NCI-H82 (cell line): Measurements from ENCODE around the gene ARCN1.

Source experiments
- DNase-seq: peaks from one replicate; lab custom pipeline; 2025; lab: John Stamatoyannopoulos, UW

The ARCN1 gene

DNA sequence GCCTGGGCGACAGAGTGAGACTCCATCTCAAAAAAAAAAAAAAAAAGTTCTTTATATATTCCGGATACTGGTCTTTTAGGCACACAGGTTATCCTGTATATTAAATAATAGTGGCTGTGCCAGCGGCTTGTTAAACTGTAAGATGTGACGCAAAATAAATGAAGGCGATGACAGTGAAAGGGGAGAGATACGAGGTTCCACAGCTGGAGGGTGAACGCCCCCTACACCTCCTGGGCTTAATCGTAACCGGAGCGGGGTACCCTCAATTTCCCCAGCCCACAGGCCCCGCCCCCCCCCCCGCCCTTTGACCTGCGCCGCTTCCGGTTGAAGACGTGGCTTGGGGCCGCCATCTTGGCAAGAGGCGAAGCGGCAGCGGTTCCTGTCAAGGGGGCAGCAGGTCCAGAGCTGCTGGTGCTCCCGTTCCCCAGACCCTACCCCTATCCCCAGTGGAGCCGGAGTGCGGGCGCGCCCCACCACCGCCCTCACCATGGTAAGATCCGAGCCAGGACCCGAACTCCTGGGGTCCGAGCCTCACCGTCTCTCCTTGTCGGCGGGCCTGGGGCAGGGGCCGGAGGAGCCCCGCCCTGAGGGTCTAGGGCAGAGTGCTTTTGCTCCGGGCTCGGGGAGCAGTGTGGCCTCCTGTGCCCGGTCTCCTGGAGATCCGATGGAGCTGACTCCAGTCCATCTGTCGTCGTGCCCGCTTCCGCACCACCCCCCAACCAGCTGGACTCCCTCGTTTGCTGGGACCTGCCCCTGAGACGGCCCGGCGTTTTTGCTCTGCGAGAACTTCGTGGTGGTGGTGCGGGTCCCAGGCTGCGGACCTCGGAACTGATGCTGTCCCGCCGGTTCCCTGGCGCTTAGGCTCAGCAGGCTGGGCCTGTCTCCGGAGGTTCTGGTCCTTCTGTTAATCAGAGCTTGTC is at the start of gene ARCN1:
Gene ARCN1, plus strand, starts transcription at position 349 of the 920 bp plus-strand sequence. Its CDS starts 139 bp downstream, at position 488.
- peak; percentile 78 for DNase-seq

GRCh38 chr11:118522571-118523072 is 49.6 kb upstream of the ARCN1 start:
- DNase-seq, result peak; percentile 53

DNA sequence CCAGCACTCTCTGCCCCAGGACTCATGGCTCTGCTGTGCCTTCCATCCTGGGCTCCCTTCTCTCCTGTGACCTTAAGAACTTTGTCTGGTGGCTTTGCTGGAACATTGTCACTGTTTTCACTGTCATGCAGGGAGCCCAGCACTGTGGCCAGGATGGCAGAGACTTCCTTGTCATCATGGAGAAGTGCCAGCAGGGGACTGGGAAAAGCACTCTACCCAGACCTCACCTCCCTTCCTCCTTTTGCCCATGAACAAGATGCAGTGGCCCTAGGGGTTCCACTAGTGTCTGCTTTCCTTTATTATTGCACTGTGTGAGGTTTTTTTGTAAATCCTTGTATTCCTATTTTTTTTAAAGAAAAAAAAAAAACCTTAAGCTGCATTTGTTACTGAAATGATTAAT is 47.9 kb upstream of the ARCN1 start:
- DNase-seq, result no peak

DNA sequence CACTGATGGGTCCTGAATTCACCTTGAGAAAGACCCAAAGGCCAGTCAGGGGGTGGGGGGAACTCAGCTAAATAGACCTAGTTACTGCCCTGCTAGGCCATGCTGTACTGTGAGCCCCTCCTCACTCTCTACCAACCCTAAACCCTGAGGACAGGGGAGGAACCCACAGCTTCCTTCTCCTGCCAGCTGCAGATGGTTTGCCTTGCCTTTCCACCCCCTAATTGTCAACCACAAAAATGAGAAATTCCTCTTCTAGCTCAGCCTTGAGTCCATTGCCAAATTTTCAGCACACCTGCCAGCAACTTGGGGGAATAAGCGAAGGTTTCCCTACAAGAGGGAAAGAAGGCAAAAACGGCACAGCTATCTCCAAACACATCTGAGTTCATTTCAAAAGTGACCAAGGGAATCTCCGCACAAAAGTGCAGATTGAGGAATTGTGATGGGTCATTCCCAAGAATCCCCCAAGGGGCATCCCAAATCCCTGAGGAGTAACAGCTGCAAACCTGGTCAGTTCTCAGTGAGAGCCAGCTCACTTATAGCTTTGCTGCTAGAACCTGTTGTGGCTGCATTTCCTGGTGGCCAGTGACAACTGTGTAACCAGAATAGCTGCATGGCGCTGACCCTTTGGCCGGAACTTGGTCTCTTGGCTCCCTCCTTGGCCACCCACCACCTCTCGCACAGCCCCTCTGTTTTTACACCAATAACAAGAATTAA is 47.3 kb upstream of the ARCN1 start:
- no peak for DNase-seq

DNA sequence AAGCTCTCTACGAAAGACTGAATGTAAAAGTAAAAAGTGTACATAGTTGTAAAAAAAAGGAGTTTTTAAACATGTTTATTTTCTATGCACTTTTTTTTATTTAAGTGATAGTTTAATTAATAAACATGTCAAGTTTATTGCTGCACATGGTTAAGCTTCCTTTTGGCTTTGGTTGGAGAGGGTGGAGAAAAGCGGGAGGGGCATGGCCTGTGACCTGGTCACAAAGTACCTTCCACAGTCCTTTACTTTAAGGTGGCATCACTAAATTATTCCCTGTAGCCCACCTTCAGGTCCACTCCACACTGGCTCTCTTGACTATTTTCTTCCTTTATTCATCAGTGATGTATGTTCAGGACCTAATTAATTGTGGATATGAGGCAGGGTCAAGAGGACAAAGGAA is 45.5 kb upstream of the ARCN1 start:
- no peak for DNase-seq

- DNase-seq, result no peak
Measured at GRCh38 chr11:118527109-118527508, 45.1 kb upstream of the ARCN1 start, which contains the start of gene TTC36. Gene TTC36 (plus strand): TSS chr11:118527474. CDS start chr11:118527495, 21 bp downstream.

DNA sequence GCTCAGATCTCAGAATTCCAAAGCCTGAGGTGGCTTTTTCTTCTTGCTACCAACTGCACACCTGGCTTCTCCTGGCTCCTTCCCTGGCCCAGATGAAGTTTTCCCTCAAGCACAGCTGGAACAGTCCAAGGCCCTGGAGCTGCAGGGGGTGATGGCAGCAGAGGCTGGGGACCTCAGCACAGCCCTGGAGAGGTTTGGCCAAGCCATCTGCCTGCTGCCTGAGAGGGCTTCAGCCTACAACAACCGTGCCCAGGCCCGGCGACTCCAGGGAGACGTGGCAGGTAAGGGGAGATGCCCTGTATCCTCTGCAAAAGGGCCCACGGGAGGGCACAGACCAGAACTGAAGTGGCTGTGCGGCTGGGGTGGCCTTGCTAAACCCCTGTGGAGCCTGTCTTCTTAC is 43.7 kb upstream of the ARCN1 start:
- DNase-seq, result no peak

GRCh38 chr11:118529584-118530175 is 42.5 kb upstream of the ARCN1 start:
- peak; percentile 32 for DNase-seq

GRCh38 chr11:118530180-118530682 is 42.0 kb upstream of the ARCN1 start:
- peak; percentile 59 for DNase-seq

- peak; percentile 76 for DNase-seq
Measured at GRCh38 chr11:118530683-118531596, 41.3 kb upstream of the ARCN1 start, which contains the start of gene TMEM25. Gene TMEM25 (plus strand): TSS chr11:118531192. CDS start chr11:118531802, 610 bp downstream.

DNA sequence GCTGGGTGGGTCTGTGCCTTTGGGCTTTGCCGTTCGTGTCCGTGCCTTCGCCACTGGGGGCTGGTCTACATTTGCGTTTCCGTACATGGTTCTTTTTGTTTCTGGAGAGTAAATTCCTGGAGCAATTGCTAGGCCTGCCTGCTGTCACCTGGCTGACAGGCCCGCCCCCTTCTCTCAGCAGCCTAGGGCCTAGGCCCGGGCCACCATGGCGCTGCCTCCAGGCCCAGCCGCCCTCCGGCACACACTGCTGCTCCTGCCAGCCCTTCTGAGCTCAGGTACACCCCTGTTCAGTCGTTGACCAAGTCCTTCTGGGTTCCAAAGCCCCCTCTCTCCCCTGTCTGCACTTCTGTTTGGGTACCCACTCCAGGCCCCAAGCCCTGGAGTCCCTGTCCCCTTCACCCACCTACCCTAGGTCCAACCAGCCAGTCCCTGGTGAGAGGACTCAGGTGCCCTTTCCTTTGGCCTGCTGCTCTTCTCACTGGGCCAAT is 40.6 kb upstream of the ARCN1 start:
- no peak for DNase-seq

- no peak for DNase-seq
Measured at GRCh38 chr11:118532091-118532490, 40.1 kb upstream of the ARCN1 start.

DNA sequence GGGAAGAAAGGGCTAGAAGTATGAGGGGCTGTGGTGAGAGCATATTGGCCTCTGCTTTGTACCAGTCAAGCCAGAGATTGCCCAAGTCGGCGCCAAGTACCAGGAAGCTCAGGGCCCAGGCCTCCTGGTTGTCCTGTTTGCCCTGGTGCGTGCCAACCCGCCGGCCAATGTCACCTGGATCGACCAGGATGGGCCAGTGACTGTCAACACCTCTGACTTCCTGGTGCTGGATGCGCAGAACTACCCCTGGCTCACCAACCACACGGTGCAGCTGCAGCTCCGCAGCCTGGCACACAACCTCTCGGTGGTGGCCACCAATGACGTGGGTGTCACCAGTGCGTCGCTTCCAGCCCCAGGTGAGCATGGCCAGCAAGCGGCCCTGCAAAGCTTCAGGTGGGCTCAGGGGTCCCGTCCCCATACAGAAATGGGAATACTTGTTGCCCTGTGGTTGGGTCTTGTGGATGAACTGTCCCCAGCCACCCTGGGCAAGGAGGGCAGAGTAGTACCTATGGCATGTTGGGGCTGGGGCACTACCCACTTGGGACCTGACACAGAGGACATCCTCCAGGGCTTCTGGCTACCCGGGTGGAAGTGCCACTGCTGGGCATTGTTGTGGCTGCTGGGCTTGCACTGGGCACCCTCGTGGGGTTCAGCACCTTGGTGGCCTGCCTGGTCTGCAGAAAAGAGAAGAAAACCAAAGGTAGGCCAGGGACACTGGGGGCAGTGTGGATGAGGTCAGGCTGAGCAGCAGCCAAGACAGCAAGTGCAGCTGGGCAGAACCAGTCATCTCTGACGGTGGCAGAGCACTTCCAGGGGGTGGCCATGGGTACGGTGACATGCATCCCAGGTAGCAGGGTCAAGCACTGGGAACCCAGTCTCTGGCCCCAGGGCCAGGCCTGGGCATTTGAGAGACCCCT is 39.1 kb upstream of the ARCN1 start:
- DNase-seq, result no peak

DNA sequence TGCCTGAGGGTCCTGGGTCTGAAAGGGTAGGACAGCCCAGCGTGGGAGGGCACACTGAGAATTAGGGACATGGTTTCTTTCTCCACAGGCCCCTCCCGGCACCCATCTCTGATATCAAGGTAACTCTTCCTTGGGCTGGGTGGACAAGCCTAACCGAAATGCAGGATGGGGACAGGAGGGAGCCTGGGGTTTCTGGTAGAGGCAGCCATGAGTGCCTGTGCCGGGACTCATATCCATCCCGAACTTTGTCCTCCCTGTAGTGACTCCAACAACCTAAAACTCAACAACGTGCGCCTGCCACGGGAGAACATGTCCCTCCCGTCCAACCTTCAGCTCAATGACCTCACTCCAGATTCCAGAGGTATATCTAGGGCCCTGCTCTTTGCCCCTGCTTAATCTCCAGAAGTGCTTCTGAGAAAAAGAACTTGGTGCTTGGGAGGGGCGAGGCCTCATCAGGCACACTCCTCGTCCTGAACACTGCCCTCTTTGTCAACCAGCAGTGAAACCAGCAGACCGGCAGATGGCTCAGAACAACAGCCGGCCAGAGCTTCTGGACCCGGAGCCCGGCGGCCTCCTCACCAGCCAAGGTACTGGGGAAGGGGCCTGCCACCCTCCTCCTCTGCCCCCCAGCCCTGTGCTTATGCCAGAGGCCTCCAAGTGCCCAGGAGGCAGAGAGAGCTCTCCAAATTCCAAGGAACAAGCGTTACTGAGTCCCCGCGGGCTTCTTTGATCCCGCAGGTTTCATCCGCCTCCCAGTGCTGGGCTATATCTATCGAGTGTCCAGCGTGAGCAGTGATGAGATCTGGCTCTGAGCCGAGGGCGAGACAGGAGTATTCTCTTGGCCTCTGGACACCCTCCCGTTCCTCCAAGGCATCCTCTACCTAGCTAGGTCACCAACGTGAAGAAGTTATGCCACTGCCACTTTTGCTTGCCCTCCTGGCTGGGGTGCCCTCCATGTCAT is 38.2 kb upstream of the ARCN1 start:
- DNase-seq, result no peak

- DNase-seq, result no peak
Measured at GRCh38 chr11:118535261-118535660, 36.9 kb upstream of the ARCN1 start.

- no peak for DNase-seq
Measured at GRCh38 chr11:118536726-118537125, 35.5 kb upstream of the ARCN1 start.

GRCh38 chr11:118537409-118537980 is 34.7 kb upstream of the ARCN1 start:
- no peak for DNase-seq

DNA sequence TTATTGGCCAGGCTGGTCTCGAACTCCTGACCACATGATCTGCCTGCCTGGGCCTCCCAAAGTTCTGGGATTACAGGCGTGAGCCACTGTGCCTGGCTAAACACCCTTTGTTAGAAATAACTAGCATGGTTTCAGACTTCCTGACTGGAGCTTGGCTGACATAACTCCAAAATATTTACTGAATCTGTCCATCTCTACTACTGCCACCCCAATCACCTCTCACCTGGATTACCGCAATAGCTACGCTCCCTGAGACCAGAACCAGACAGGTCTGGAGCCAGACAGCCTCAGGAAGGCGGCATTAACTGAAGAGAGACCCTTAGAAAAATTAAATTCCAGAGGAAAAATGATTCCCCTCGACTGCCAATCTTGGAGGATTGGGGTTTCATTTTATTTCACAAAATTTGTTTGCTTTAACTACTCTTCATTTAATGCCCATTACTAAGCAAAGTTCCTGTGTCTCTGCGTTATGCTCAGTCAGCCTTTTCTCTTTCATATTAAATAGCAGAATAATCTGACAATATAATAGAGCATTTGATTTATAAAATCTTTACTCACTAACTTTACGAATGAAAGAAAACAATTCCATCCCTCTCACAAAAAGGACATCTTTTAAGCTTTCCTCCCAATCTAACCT is 28.1 kb upstream of the ARCN1 start:
- no peak for DNase-seq
